GM19023 (cell line): ENCODE measurements around the gene UBTD1.
"Not testable (repeated sequence)": the region's sequence is repeated elsewhere in the genome, so short reads cannot be mapped to it uniquely, and the experiment has no call there.

Experiments
- ATAC-seq: cut with Tn5 transposase; IDR thresholded peaks from one replicate; pipeline ENCODE4 v1.9.1; 2021; ENCODE audit warnings: mild to moderate bottlenecking, moderate library complexity; ENCODE audit not compliant: unreplicated experiment

The UBTD1 gene

GRCh38 chr10:97537186-97537869 is 38.6 kb downstream of the UBTD1 start:
- no peak for ATAC-seq

GRCh38 chr10:97538411-97538810 is 39.7 kb downstream of the UBTD1 start:
- ATAC-seq: no peak

- no peak for ATAC-seq
Measured at GRCh38 chr10:97538839-97539238, 40.1 kb downstream of the UBTD1 start.

- no peak for ATAC-seq
Measured at GRCh38 chr10:97539523-97540200, 40.9 kb downstream of the UBTD1 start.

- ATAC-seq: no peak
Measured at GRCh38 chr10:97540669-97541500, 42.2 kb downstream of the UBTD1 start.

GRCh38 chr10:97542169-97543024 is 43.7 kb downstream of the UBTD1 start:
- no peak for ATAC-seq

- no peak for ATAC-seq
Measured at GRCh38 chr10:97543025-97543546, 44.4 kb downstream of the UBTD1 start.

- no peak for ATAC-seq
Measured at GRCh38 chr10:97546456-97547270, 47.9 kb downstream of the UBTD1 start.

GRCh38 chr10:97547271-97547600 is 48.5 kb downstream of the UBTD1 start:
- ATAC-seq: no peak

GRCh38 chr10:97547962-97548361 is 49.2 kb downstream of the UBTD1 start:
- no peak for ATAC-seq

GRCh38 chr10:97548828-97549455 is 50.2 kb downstream of the UBTD1 start:
- ATAC-seq: no peak

GRCh38 chr10:97549587-97550322 is 51.0 kb downstream of the UBTD1 start:
- ATAC-seq: no peak

- no peak for ATAC-seq
Measured at GRCh38 chr10:97550336-97551149, 51.8 kb downstream of the UBTD1 start.

- no peak for ATAC-seq
Measured at GRCh38 chr10:97551271-97551670, 52.5 kb downstream of the UBTD1 start.

GRCh38 chr10:97553575-97554031 is 54.9 kb downstream of the UBTD1 start:
- peak; percentile 85 for ATAC-seq

- ATAC-seq: not testable (repeated sequence)
Measured at GRCh38 chr10:97554336-97554735, 55.6 kb downstream of the UBTD1 start.

GRCh38 chr10:97555541-97555940 is 56.8 kb downstream of the UBTD1 start:
- ATAC-seq: not testable (repeated sequence)
